Hepatocyte (in vitro differentiated cells): ENCODE results near the gene ARHGAP6. TPM values are rescaled to one million over a fixed set of nuclear protein-coding genes. Genes with fewer than 3 reads are reported as not detected.

ENCODE experiments used
- DNase-seq: peaks from one replicate; pipeline ENCODE4 v3.0.0-alpha.2; 2016; ENCODE audit warnings: low spot score
- H2AFZ ChIP-seq: fragments of 200-600 bp; sonication (generic); 2 replicates; pipeline ENCODE4 v1.6.0; 2016; ENCODE audit warnings: antibody characterized with exemption, mild to moderate bottlenecking
- H3K27ac ChIP-seq: fragments of 200-600 bp; sonication (generic); 2 replicates; pipeline ENCODE4 v1.5.1; 2016; ENCODE audit warnings: mild to moderate bottlenecking
- H3K27me3 ChIP-seq: fragments of 200-600 bp; sonication (generic); 2 replicates; pipeline ENCODE4 v1.6.1; 2016
- H3K36me3 ChIP-seq: fragments of 200-600 bp; sonication (generic); replicated peaks from 2 replicates; pipeline ENCODE4 v1.5.1; 2016; ENCODE audit warnings: low read depth; ENCODE audit not compliant: insufficient read depth
- H3K4me1 ChIP-seq: fragments of 200-600 bp; sonication (generic); 2 replicates; pipeline ENCODE4 v1.5.1; 2016; ENCODE audit warnings: mild to moderate bottlenecking, moderate library complexity; ENCODE audit not compliant: insufficient read depth
- H3K4me2 ChIP-seq: fragments of 200-600 bp; sonication (generic); 2 replicates; pipeline ENCODE4 v1.6.0; 2016
- H3K4me3 ChIP-seq: fragments of 200-600 bp; sonication (generic); 2 replicates; pipeline ENCODE4 v1.5.1; 2016; ENCODE audit warnings: mild to moderate bottlenecking
- H3K79me2 ChIP-seq: fragments of 200-600 bp; sonication (generic); 2 replicates; pipeline ENCODE4 v1.6.0; 2017; ENCODE audit warnings: mild to moderate bottlenecking
- H3K9me2 ChIP-seq: fragments of 200-600 bp; sonication (generic); replicated peaks from 2 replicates; pipeline ENCODE4 v1.6.0; 2017; ENCODE audit warnings: mild to moderate bottlenecking; ENCODE audit not compliant: insufficient read depth
- H3K9me3 ChIP-seq: fragments of 200-600 bp; sonication (generic); 2 replicates; pipeline ENCODE4 v1.5.1; 2016; ENCODE audit warnings: low read depth, mild to moderate bottlenecking
- H4K20me1 ChIP-seq: fragments of 200-600 bp; sonication (generic); 2 replicates; pipeline ENCODE4 v1.6.0; 2016; ENCODE audit warnings: mild to moderate bottlenecking; ENCODE audit not compliant: insufficient read depth, poor library complexity, severe bottlenecking
- EZH2 ChIP-seq: fragments of 200-600 bp; sonication (generic); IDR thresholded peaks from 2 replicates; pipeline ENCODE4 v1.6.1; 2016; ENCODE audit warnings: antibody characterized with exemption, mild to moderate bottlenecking, borderline replicate concordance
- EZH2phosphoT487 ChIP-seq: fragments of 200-600 bp; sonication (generic); IDR thresholded peaks from one replicate; pipeline ENCODE4 v1.6.1; 2018; ENCODE audit warnings: antibody characterized with exemption, mild to moderate bottlenecking, low read depth, moderate library complexity; ENCODE audit not compliant: unreplicated experiment, severe bottlenecking
- WGBS: methylation state at CpG from one replicate; pipeline ENCODE4 v1.1.6; 2016; ENCODE audit warnings: low lambda C conversion rate; ENCODE audit errors: missing lambda C conversion rate; 5-methylcytosine and 5-hydroxymethylcytosine counted together
- polyA plus RNA-seq: library from polyadenylated mRNA; unstranded; fragments of >200 nt; fragmentation: Nextera tagmentation; extraction: Ambion mirVana; gene quantifications from 2 replicates; pipeline ENCODE4 v1.2.1, GENCODE V29; 2016
- total RNA-seq: library from RNA; depleted of rRNA; stranded (reverse); fragments of >200 nt; gene quantifications from 2 replicates; pipeline ENCODE4 v1.2.3, GENCODE V29; 2014
- TF ChIP-seq, protein P1 (sequence below): fragments of 200-600 bp; sonication (generic); IDR thresholded peaks from 2 replicates; pipeline ENCODE4 v1.5.1; 2016; ENCODE audit warnings: antibody characterized with exemption, mild to moderate bottlenecking; ENCODE audit not compliant: poor library complexity

The ARHGAP6 gene
- total and polyA plus RNA-seq, 2 experiments from 2014 or later, result 4.9 to 6.9 TPM

DNA sequence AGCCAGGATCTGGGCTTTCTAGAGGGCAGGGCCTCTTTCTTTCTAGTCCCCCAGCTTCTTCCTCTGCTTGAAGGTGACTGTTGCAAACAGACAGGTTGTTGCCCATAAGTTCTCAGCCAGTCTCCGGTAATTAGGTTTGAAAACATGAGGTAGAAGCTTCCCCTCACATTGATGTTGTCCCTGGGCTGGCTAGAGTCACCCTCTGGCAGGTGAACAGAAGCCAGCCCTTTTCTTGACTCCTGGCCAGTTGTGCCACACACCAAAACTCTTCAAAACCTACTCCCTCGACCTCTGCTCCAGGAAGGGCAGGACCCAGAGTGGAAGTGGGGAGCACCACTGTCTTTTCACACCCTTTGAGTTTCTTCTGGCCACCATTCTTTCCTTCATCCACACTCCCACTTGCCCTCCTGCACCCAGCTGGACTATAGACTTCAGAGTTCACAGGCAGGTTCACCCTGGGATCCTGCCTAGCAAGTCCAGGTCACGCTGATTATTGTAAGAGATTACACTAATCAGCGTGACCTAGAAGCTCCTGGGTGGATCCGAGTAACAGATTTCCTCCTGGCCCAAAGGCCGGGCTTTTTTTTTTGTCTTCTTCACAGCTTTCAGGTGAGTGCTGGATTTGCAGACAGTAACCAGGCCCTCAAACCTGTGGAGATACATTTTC, 37.4 kb upstream of the ARHGAP6 start:
- Histone ChIP-seq H3K79me2 (no peaks in the 10 kb centered on the region), H3K9me3 (no peaks in the 10 kb centered on the region), H3K4me1 (no peaks in the 10 kb centered on the region), H3K9me2 (no peaks in the 10 kb centered on the region), H4K20me1 (no peaks in the 10 kb centered on the region), H3K36me3 (no peaks in the 10 kb centered on the region), H2AFZ (no peak overlapping the region), H3K4me2 (no peak overlapping the region), H3K27ac (no peak overlapping the region), H3K27me3 (no peaks in the 10 kb centered on the region), H3K4me3 (no peak overlapping the region)
- TF ChIP-seq, protein P1, sequence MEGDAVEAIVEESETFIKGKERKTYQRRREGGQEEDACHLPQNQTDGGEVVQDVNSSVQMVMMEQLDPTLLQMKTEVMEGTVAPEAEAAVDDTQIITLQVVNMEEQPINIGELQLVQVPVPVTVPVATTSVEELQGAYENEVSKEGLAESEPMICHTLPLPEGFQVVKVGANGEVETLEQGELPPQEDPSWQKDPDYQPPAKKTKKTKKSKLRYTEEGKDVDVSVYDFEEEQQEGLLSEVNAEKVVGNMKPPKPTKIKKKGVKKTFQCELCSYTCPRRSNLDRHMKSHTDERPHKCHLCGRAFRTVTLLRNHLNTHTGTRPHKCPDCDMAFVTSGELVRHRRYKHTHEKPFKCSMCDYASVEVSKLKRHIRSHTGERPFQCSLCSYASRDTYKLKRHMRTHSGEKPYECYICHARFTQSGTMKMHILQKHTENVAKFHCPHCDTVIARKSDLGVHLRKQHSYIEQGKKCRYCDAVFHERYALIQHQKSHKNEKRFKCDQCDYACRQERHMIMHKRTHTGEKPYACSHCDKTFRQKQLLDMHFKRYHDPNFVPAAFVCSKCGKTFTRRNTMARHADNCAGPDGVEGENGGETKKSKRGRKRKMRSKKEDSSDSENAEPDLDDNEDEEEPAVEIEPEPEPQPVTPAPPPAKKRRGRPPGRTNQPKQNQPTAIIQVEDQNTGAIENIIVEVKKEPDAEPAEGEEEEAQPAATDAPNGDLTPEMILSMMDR, result no peak
- TF ChIP-seq EZH2, result no peak
- TF ChIP-seq EZH2phosphoT487, result no peak
- WGBS, result 41% methylated on average over 6 of the region's 6 CpGs
- no peak for DNase-seq

DNA sequence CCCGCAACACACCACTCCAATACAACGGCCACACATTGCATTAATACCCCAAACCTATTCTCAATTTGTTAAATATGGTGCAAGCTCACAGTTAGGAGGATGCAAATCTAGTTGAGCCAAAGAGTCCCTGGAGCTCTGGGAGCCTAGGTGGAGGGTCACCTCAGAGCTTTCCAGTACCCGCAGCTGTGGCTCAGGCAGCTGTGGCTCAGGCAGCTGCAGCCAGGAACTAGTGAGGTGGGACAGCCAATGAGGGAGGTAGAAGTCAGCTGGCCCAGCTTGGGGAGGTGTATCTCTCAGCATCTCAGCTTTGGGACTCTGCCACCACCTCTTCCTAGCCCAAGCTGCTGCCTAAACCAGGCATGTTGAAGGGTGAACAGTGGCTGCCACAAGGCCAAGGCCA, 36.7 kb upstream of the ARHGAP6 start:
- WGBS, result 77% methylated on average over 3 of the region's 3 CpGs
- no peak overlapping the region for H3K27ac ChIP-seq

DNA sequence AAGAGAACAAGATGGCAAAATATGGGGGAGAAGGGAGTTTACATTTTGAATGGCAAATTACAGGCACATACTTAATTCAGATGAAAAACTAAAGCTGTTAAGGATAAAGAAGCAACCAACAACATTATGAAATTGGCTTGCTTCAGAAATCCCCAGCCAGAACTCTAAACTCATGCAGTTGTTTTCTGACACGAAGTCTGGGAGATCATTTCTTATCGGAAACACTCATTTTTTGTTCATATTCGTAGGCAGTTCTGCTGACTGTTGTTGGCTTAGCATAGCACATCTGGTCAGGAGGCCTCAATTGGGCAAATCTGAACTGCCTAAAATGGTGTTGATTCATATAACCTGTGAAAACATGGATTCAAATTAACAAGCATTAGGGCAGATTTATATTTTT, 33.0 kb upstream of the ARHGAP6 start:
- Histone ChIP-seq H3K9me3 (no peaks in the 10 kb centered on the region), H3K4me3 (no peak overlapping the region), H3K79me2 (no peaks in the 10 kb centered on the region), H2AFZ (no peak overlapping the region), H3K36me3 (no peaks in the 10 kb centered on the region), H3K4me1 (no peaks in the 10 kb centered on the region), H3K9me2 (no peaks in the 10 kb centered on the region), H3K27me3 (no peaks in the 10 kb centered on the region), H3K4me2 (no peak overlapping the region), H3K27ac (peak overlapping the region; percentile 31), H4K20me1 (no peaks in the 10 kb centered on the region)
- WGBS, result 65% methylated on average over 3 of the region's 3 CpGs
- no peak for DNase-seq
- no peak for TF ChIP-seq EZH2phosphoT487
- TF ChIP-seq, protein P1, result no peak
- TF ChIP-seq EZH2, result no peak

More for the DNA sequence above, 36.7 kb upstream of the ARHGAP6 start:
- no peak for DNase-seq
- H3K4me1 ChIP-seq, result no peaks in the 10 kb centered on the region
- no peak overlapping the region for H3K4me2 ChIP-seq
- H3K9me2 ChIP-seq, result no peaks in the 10 kb centered on the region
- no peaks in the 10 kb centered on the region for H3K9me3 ChIP-seq
- TF ChIP-seq EZH2phosphoT487 (no peak), EZH2 (no peak)
- TF ChIP-seq, protein P1, result no peak
- H3K4me3 ChIP-seq, result no peak overlapping the region
- H4K20me1 ChIP-seq, result no peaks in the 10 kb centered on the region
- no peaks in the 10 kb centered on the region for H3K79me2 ChIP-seq
- no peaks in the 10 kb centered on the region for H3K36me3 ChIP-seq
- no peaks in the 10 kb centered on the region for H3K27me3 ChIP-seq
- H2AFZ ChIP-seq, result no peak overlapping the region

DNA sequence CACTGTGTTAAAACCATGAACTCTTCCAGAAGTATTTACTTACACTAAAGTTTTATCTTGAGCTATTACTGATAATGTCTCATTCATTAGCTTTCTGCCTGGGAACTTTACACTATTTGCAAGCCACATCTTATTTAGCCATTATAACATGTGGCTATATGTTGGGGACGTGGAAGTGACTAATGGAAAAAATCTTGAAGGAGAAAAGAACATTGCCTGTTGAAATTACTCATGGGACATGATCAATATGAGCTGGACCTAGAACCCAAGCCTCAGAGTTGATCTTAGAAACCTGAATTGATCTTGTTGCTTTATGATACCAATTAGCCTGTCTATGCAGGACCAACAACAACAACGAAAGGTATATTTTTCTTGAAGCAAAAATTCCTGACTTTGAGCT, 22.5 kb upstream of the ARHGAP6 start:
- H3K27me3 ChIP-seq, result no peaks in the 10 kb centered on the region
- H3K79me2 ChIP-seq, result no peaks in the 10 kb centered on the region
- no peaks in the 10 kb centered on the region for H3K36me3 ChIP-seq
- no peak for DNase-seq
- no peaks in the 10 kb centered on the region for H3K9me2 ChIP-seq
- H4K20me1 ChIP-seq, result no peaks in the 10 kb centered on the region
- no peak overlapping the region for H3K4me2 ChIP-seq
- 64% methylated on average over 2 of the region's 2 CpGs for whole genome bisulfite sequencing
- no peak overlapping the region for H2AFZ ChIP-seq
- no peak overlapping the region for H3K27ac ChIP-seq
- no peaks in the 10 kb centered on the region for H3K4me1 ChIP-seq
- H3K9me3 ChIP-seq, result no peaks in the 10 kb centered on the region
- TF ChIP-seq, protein P1, result no peak
- H3K4me3 ChIP-seq, result no peak overlapping the region
